GM18873 (cell line): Measurements from ENCODE around the gene ZNF396.
A peak's percentile ranks its signal among the peaks of the same experiment; 100 is the strongest.

Source experiments
- ATAC-seq: cut with Tn5 transposase; IDR thresholded peaks from one replicate; pipeline ENCODE4 v1.9.1; 2021; ENCODE audit warnings: mild to moderate bottlenecking, moderate library complexity, moderate number of reproducible peaks; ENCODE audit not compliant: unreplicated experiment, low FRiP score

ZNF396 gene

DNA sequence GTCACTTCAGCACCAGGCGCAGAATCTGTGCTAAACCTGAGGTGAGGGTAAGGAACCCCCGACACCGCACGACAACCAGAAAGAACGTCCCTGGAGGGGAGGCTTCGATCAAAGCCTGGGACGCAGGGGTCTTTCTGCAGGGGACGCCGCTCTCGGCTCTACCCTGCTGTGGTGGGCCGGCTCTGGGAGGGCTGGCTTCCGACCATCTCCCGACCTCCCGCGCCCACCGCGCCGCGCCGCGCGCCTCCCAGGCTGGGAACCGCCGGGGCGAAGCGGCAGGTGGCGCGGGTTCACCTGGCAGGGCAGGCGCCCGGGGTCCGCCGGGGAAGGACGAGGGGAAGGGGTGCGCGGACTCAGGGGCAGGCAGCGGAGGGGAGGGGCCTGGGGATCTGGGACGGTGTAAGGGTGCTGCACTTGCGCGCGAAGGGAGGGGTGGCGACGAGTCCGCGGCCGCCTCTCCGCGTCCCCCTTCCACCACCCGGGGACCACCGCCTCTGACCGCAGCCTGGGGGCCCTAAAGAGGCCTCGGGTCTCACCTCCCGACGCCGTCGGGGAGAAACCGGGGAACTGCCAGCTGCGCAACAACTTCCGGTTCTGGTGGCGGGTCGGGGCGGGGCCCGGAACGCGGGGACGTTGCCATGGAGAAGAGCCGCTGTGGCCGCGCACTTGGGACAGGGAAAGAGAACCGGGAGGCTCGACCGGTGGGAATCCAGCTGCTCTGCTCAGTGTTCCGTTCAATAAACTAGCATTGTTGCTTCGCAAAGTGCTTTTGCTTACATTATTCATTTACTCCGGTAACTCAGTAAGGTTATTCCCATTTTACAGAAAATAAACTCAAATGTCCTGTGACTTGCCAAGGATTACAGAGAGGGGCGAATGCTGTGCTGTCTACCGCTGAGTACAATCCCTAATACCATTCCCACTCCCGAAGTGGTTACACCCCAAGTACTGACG lies at the start of gene ZNF396:
Gene ZNF396 (minus strand): TSS at position 596 of the 954 bp plus-strand sequence. CDS start 3,045 bp downstream, outside the sequence.
- ATAC-seq: peak; percentile 50

DNA sequence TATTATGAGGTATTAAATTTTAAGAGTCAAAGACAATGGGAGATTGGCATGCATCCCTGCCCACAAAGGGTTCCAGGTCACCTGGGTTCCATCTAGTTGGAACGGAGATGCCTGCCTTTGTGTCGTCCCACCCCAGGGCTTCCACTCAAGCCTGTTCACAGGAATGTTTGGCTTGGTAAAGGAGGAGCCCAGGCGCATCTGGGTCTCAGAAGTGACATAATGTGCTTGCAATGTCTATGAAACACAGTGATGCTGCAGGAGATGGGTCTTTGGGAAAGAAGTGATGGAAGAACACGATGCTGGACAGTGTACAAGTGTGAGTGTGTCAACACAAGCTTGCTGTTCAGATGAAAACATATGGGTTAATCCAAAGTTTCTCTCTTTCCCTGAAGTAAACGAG lies 49.6 kb upstream of the ZNF396 start:
- ATAC-seq: no peak

DNA sequence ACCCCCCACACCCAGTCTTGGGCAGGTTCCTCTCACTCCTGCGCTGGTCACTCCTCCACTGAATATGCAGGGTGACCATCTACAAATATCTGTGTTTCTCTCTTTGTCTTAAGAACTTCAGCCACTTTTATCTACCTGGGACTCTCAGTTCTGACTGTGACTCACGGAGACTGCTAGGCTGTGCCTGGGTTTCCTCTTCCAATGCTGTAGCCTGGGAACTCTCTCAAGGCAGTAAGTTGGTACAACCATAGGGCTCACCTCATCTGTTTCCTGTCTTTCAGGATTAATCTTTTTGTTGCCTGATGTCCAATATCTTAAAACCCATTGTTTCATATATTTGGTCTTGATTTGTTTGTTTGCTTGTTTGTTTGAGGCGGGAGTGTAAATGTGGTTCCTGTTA lies 47.2 kb upstream of the ZNF396 start:
- no peak for ATAC-seq

DNA sequence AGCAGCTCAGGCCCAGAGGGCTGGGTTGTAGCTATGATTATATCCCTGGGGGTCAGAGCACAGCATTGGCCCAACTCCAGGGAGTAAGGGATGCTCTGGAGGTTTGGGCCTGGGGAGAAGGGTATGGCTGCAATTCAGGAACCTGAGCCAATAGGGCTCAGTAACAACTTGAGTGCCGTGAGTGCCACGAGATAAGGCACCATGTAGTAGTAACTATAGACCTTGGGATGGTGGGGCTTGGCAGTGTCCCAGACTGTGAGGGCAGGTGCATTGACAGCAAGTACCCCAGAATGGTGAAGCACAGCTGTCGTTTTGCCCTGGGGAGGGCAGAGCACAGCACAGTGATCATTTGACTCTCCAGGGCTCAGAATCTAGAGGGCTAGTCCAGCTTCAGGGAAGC lies 45.1 kb upstream of the ZNF396 start:
- ATAC-seq: no peak

DNA sequence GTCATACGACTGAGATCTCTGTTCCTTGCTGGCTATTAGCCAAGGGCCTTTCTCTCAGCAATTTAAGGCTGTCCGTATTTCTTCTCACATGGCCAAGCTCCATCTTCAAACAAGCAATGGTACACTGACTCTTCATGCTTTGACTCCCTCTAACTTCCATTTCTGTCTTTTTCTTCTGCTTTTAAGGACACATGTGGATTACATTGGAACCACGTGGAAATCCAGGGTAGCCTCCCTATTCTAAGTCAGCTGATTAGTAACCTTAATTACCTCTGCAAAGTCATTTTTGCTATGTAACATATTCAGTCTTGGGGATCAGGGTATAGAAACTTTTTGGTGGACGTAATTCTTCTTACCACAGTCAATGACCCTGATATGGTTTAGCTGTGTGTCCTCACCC lies 41.5 kb upstream of the ZNF396 start:
- ATAC-seq: no peak

DNA sequence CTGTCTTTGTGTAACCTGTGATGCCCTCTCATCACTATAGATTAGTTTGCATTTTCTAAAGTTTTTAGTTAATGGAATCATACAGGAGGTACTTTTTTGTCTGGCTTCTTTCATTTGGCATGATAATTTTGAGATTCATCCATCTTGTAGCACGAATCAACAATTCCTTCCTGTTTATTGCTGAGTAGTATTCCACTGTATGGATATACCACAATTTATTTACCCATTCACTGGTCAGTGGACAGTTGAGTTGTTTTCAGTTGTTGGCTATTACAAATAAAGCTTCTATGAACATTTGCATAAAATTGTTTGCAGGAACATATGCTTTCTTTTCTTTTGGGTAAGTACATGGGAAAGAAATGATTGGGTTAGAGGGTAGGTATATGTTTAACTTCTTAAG lies 40.1 kb upstream of the ZNF396 start:
- no peak for ATAC-seq

DNA sequence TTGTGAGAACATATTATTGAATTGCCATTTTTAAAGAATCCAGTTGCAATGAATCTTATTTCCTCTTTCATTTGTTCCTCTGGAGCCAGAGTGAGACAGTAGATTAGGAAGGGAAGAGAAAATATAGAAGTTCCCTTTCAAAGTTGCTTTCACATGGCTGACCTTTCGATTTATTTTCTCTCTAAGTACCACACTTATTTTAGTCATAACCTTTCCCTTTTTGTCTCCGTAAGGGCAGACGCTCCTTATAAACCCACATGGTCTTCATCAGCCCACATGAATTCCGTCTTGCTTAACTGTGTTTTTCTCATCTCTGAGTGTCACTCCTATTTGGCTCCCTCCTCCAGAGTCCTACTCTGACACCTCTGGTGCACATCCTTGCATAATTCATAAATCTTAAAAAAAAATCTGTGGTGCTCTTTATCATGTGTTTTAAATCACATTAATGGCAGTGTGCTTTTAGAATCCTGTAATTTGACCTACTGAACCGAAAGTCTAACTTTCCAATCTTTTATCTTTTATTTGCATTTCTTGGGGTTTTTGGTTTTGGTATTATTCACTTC lies 38.5 kb upstream of the ZNF396 start:
- ATAC-seq: no peak

DNA sequence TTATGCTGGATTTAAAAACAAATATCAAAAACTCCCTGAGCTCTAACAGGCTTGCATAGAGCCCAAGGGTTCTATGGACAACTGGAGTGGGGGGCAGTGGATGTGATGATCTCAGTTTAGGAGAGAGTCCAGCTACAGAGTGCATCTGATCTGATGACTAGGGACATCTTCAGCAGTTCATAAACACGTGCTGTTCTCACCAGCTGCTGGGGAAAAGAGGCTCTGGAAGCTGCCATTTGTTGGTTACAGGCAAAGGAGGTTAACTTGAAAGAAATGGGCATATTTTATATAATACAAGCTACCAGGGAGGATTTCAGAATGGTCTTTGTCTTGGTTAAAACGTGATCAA lies 36.0 kb upstream of the ZNF396 start:
- ATAC-seq: no peak

DNA sequence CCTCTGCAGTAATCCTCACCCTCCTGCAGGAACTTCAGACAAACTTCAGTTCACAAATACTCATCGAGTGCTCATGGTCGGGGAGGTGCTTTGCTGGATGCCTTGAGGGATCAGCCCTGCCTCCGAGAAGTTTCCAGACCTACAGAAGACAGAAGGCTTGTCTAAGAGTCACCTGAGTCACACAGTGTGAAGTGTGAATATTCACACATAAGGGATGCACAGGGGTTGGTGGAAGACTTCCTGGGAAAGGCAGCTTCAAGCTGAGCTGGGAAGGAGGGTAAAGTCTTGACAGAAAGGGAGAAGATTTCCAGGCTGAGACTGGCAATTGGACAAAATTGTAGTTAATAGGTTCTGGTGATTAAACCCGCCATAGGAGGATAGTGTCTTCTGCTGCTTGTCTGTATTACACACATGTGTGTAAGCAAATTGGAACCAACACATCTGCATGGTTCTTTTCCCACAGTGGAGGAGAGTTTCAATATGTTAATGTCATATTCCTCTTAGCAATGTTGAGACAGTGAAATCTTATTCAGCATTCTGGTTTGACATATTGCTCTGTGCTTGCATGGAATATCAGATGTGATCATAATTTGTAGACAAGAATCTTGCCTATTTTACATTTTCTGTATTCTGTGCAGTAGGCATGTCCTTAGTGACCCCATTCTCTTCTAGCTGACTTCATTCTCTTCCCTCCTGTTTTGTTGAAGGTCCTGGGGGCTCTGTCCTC lies 34.7 kb upstream of the ZNF396 start:
- no peak for ATAC-seq

DNA sequence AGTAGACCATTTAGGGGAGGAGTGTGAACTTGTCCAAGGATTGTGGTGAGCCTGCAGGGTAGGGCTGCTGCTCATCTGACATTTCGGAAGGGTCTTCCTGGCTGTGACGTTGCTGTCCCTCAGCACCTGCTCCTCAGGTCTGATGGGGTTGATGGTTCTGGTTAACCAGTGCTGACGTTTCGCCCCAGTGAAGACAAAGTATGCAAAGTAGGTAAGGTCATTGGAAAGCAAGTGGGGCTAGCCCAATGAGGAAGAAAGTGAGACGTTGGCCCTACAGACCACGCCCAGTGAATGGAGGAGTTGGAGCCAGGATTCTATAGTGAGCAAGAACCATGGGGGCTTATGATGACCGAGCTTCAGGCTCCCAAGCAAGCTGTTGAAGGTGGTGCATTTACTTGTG lies 33.4 kb upstream of the ZNF396 start:
- ATAC-seq: peak; percentile 57

DNA sequence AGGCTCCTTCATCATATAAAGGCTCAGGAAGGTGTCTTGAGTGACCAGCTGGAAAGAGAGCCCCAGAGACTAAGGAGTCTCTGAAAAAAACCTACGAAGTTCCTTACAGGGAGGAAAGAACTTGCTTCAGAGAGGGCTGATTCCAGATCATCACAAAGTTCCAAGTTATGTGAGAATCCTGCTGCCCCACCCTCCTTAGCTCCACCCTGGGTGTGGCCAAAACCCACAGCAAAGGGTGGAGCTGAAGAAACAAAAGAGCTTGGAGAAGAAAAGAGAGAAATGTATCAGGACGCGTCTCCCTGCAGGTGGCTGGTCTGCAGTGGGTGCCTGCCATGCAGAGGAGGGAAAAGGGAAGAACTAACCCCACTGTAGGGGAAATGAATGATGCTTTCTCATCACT lies 32.8 kb upstream of the ZNF396 start:
- ATAC-seq: no peak

DNA sequence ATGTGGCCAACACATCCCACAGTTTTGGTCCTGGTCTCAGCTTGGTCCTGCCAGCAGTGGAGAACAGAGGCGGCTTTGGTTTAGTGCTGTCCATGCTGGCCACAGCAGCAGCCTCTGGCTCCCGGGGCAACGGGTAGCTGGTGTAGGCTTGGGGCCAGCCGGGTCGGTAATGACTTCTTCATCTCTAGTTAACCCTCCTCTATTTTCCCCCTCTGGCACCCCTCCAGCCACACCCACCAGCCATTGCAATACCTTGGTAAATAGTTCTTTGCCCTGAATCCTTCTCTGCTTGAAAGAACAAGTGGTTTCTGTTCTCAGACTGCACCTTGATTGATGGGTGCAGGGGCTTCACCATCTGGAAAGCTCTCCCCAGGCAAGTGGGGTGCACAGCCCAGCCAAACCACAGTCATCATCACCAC lies 31.7 kb upstream of the ZNF396 start:
- no peak for ATAC-seq

DNA sequence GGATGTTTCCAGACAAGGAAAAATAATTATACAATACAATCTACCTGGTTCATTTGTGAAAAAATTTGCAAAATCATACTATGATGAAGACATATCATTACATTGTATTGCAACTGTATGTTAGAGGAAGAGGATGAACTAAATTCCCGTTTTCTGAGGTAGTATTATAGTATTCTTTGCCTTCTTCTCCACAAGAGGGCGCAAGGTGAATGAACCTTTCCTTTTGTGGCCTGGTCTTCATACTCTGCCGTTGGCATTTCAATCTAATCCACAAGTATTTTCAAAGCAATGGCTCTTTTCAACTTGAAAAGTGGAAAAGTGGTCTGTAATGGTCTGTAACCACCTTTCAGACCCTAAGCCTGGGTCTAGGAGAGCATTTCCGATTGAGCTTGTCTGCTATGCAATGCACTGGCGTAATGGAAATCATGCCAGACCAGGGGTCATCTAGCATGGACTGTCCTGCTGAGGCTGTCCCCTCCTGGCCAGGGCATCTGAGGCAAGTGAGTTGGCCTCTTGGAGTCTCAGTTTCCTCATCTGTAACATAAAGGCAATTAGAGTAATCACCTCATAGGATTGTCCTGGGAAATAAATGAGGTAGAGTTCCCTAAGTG lies 30.8 kb upstream of the ZNF396 start:
- ATAC-seq: peak; percentile 47

DNA sequence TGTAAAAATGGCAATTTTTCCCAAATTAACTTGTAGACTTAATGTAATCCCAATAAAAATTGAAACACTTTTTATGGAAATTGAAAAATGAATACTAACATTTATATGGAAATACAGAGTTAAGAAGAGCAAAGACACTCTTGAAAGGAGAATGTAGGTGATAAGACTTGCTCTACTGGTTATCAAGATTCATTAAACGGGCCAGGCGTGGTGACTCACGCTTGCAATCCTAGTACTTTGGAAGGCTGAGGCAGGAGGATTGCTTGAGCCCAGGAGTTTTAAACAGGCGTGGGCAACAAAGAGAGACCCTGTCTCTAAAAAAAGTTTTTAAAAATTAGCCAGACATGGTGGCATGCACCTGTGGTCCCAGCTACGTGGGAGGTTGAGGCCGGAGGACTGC lies 29.5 kb upstream of the ZNF396 start:
- no peak for ATAC-seq

DNA sequence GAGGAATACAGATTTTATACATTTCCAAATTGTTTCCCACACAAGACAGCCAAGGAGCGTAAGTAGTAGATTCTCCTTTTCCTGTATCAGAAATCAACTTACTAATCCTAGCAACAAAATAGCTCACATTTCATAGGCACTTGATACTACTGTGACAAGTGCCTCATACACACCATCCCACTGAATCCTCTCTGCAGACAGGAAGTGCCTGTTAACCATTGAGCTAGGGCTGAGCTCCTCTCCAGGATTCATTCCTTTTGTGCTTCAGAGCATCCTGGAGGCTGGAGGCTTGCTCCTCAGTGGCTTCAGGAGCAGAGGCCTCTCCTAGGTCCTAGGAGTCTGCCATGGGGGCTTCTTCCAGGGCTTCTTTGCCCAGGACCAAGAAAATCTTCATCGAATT lies 20.8 kb upstream of the ZNF396 start:
- no peak for ATAC-seq

DNA sequence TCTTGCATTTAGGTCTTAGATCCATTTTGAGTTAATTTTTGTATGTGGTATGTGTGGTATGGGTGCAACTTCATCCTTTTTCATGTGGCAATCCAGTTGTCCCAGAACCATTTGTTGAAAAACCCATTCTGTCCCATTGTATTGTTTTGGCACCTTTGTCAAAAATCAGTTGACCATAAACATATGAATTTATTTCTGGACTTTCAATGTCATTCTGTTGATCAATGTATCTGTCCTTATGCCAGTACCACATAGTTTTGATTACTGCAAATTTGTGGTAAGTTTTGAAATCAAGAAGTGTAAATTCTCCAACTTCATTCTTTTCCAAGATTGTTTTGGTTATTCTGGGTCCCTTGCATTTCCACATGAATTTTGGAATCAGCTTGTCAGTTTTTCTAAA lies 16.6 kb upstream of the ZNF396 start:
- no peak for ATAC-seq

DNA sequence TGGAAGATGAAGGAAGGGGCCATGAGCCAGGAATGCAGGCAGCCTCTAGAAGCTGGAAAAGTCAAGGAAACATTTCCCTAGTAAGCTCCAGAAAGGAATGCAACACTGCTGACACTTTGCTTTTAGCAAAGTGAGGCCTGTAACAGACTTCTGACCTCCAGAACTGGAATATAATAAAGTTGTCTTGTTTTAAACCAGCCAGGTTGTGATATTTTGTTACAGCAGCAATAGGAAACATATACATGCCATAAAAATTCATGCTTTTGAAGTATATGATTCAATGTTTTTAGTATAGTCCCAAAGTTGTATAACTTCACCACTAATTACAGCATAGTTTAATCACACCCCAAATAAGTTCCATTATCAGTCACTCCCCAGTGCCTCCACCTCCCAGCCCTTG lies 15.2 kb upstream of the ZNF396 start:
- no peak for ATAC-seq

DNA sequence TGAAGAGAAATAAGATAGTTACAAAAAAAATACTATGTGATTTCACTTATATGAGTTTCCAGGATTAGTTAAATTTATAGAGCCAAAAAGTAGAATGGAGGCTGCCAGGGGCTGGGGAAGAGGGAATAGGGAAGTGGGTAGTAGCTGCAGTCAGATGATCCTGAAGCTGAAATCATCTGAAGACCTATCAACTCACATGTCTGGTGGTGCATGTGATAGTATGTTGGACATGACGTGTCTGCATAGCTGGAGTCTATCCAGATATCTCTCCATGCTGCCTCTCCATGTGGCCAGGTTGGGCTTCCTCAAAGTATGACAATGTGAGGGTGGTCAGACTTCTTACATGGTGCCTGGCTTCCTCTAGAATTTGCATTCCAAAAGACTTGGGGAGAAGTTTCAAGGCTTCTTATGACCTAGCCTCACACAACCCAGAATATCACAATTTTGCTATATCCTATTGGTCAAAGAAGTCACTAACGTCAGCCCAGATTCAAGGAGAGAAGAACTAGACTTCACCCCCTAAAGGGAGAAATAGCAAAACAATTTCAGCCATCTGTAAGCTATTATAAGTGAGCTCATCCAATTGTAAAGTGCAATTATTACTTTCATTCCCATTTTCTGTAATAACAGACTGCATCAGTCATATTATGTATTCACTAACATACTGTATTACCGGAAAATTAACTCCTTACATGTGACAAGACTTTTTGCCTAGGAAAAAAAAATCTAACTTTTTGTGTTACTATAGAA lies 14.0 kb upstream of the ZNF396 start:
- ATAC-seq: no peak

DNA sequence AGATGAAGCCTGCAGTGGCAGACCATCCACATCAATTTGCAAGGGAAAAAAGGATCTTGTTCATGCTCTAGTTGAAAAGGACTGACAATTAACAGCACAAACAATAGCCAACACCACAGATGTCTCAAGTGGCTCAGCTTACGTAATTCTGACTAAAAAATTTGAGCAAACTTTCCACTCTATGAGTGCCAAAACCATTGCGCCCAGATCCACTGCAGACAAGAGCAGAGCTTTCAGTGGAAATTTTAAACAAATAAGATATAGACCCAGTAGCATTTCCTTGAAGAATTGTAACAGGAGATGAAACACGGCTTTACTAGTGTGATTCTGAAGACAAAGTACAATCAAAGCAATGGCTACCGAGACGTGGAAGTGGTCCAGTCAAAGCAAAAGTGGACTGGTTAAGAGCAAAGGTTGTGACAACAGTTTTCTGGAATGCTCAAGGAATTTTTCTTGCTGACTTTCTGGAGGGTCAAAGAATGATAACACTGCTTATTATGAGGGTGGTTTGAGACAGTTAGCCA lies 12.0 kb upstream of the ZNF396 start:
- no peak for ATAC-seq

DNA sequence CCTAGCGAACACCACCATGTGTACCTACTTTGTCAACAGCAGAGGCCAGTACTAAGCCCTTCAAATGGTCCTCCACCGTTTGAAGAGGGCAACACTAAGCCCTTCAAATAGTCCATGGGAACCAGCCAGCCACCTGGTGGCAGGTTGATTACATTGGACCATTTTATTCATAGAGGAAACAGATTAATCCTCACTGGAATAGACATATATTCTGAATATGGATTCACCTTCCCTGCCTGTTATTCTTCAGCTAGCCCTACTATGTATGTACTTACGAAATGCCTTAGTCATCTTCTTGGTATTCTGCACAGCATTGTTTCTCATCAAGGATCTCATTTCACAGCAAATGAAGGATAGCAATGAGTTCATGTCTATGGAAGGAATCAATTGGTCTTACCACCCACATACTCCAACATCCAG lies 10.0 kb upstream of the ZNF396 start:
- no peak for ATAC-seq
